H9 (cell line): ENCODE measurements around the gene DCDC1. TPM values are rescaled to one million over a fixed set of nuclear protein-coding genes. Genes with fewer than 3 reads are reported as not detected.

Experiments used
- DNase-seq: peaks from one replicate; pipeline ENCODE4 v3.0.0-alpha.2; 2017
- H2AFZ ChIP-seq: one replicate; pipeline ENCODE4 v1.6.1; 2013; ENCODE audit warnings: mild to moderate bottlenecking, low read length, control low read depth, moderate library complexity
- H2AK5ac ChIP-seq: 2 replicates; pipeline ENCODE4 v1.6.1; 2013; ENCODE audit warnings: low read length, control low read depth, mixed read lengths; ENCODE audit not compliant: insufficient read length
- H2BK120ac ChIP-seq: one replicate; pipeline ENCODE4 v1.6.1; 2013; ENCODE audit warnings: low read depth, mild to moderate bottlenecking, low read length, control low read depth, inconsistent platforms; ENCODE audit not compliant: poor library complexity, severe bottlenecking
- H2BK12ac ChIP-seq: 2 replicates; pipeline ENCODE4 v1.6.1; 2013; ENCODE audit warnings: low read length, control low read depth, mixed read lengths, low read depth; ENCODE audit not compliant: insufficient read length
- H2BK15ac ChIP-seq: 2 replicates; pipeline ENCODE4 v1.6.1; 2013; ENCODE audit warnings: low read depth, low read length, control low read depth
- H2BK20ac ChIP-seq: one replicate; pipeline ENCODE4 v1.6.1; 2013; ENCODE audit warnings: low read depth, mild to moderate bottlenecking, low read length, control low read depth, inconsistent platforms; ENCODE audit not compliant: poor library complexity, severe bottlenecking
- H2BK5ac ChIP-seq: 2 replicates; pipeline ENCODE4 v1.6.1; 2013; ENCODE audit warnings: low read length, control low read depth, mixed read lengths; ENCODE audit not compliant: insufficient read length
- H3K14ac ChIP-seq: 2 replicates; pipeline ENCODE4 v1.6.1; 2013; ENCODE audit warnings: low read length, control low read depth; ENCODE audit not compliant: insufficient read depth
- H3K18ac ChIP-seq: 2 replicates; pipeline ENCODE4 v1.6.1; 2013; ENCODE audit warnings: low read depth, mild to moderate bottlenecking, mixed read lengths, low read length, control low read depth; ENCODE audit not compliant: insufficient read length
- H3K23ac ChIP-seq: 2 replicates; pipeline ENCODE4 v1.6.1; 2013; ENCODE audit warnings: low read length, control low read depth, mixed read lengths, low read depth; ENCODE audit not compliant: insufficient read length
- H3K23me2 ChIP-seq: 2 replicates; pipeline ENCODE4 v1.6.1; 2013; ENCODE audit warnings: low read depth, mild to moderate bottlenecking, mixed read lengths, low read length, control low read depth; ENCODE audit not compliant: insufficient read length, poor library complexity, severe bottlenecking
- H3K27ac ChIP-seq: 2 replicates; pipeline ENCODE4 v1.5.1; 2013; ENCODE audit warnings: low read length, control low read depth, mixed read lengths, low read depth; ENCODE audit not compliant: insufficient read length
- H3K27me3 ChIP-seq: 2 replicates; pipeline ENCODE4 v1.6.1; 2013; ENCODE audit warnings: low read length, control low read depth, inconsistent platforms; ENCODE audit not compliant: insufficient read depth
- H3K4ac ChIP-seq: 2 replicates; pipeline ENCODE4 v1.6.1; 2013; ENCODE audit warnings: low read depth, mild to moderate bottlenecking, control low read depth, inconsistent platforms, low read length, moderate library complexity
- H3K4me1 ChIP-seq: 2 replicates; pipeline ENCODE4 v1.6.1; 2013; ENCODE audit warnings: low read length, control low read depth, inconsistent platforms; ENCODE audit not compliant: insufficient read depth
- H3K4me2 ChIP-seq: 2 replicates; pipeline ENCODE4 v1.6.1; 2013; ENCODE audit warnings: low read length, control low read depth, mixed read lengths; ENCODE audit not compliant: insufficient read length, insufficient read depth
- H3K56ac ChIP-seq: 2 replicates; pipeline ENCODE4 v1.6.1; 2013; ENCODE audit warnings: low read depth, mild to moderate bottlenecking, mixed read lengths, low read length, control low read depth; ENCODE audit not compliant: insufficient read length
- H3K79me1 ChIP-seq: 2 replicates; pipeline ENCODE4 v1.6.1; 2013; ENCODE audit warnings: low read depth, mild to moderate bottlenecking, moderate library complexity, low read length, control low read depth, inconsistent platforms; ENCODE audit not compliant: insufficient read depth, poor library complexity, severe bottlenecking
- H3K79me2 ChIP-seq: 2 replicates; pipeline ENCODE4 v1.6.1; 2013; ENCODE audit warnings: low read length, control low read depth, inconsistent platforms; ENCODE audit not compliant: insufficient read depth
- H3K9ac ChIP-seq: 2 replicates; pipeline ENCODE4 v1.6.1; 2013; ENCODE audit warnings: low read length, control low read depth, mixed read lengths; ENCODE audit not compliant: insufficient read length; ENCODE audit errors: extremely low read depth
- H3K9me3 ChIP-seq: one replicate; pipeline ENCODE4 v1.6.1; 2013; ENCODE audit warnings: low read depth, low read length, inconsistent platforms; ENCODE audit not compliant: control insufficient read depth
- H3T11ph ChIP-seq: one replicate; pipeline ENCODE4 v1.6.1; 2013; ENCODE audit warnings: mild to moderate bottlenecking, low read length, control low read depth, inconsistent platforms
- H4K20me1 ChIP-seq: one replicate; pipeline ENCODE4 v1.6.1; 2013; ENCODE audit not compliant: control insufficient read depth, insufficient read length, insufficient read depth
- H4K5ac ChIP-seq: 2 replicates; pipeline ENCODE4 v1.6.1; 2013; ENCODE audit warnings: low read depth, mild to moderate bottlenecking, mixed read lengths, low read length, control low read depth; ENCODE audit not compliant: insufficient read length
- H4K8ac ChIP-seq: replicated peaks from 2 replicates; pipeline ENCODE4 v1.6.1; 2013; ENCODE audit warnings: low read length, control low read depth, mixed read lengths, low read depth; ENCODE audit not compliant: insufficient read length
- H4K91ac ChIP-seq: 2 replicates; pipeline ENCODE4 v1.6.1; 2013; ENCODE audit warnings: low read depth, mild to moderate bottlenecking, moderate library complexity, mixed read lengths, low read length, control low read depth; ENCODE audit not compliant: insufficient read length
- H3K27ac Mint-ChIP-seq, 3 experiments: 2 replicates in 2 of 3; 3 replicates in 1 of 3; pipeline ENCODE4 v1.8.0; 2020 to 2021; ENCODE audit warnings: mixed read lengths in 3 of 3, mild to moderate bottlenecking in 1 of 3, moderate library complexity in 1 of 3
- H3K27me3 Mint-ChIP-seq: 2 replicates; pipeline ENCODE4 v1.8.0; 2021; ENCODE audit warnings: low read depth, mild to moderate bottlenecking, moderate library complexity, mixed read lengths
- H3K36me3 Mint-ChIP-seq, 3 experiments: 2 replicates in 2 of 3; 3 replicates in 1 of 3; pipeline ENCODE4 v1.8.0; 2020 to 2021; ENCODE audit warnings: low read depth in 3 of 3, mixed read lengths in 3 of 3; ENCODE audit not compliant: insufficient read depth in 1 of 3
- H3K4me1 Mint-ChIP-seq, 2 experiments: 2 replicates each; pipeline ENCODE4 v1.8.0; 2020; ENCODE audit warnings: mixed read lengths in 2 of 2
- H3K4me3 Mint-ChIP-seq, 2 experiments: 2 replicates in 1 of 2; 3 replicates in 1 of 2; pipeline ENCODE4 v1.8.0; 2020 to 2021; ENCODE audit warnings: mild to moderate bottlenecking in 2 of 2, mixed read lengths in 2 of 2, moderate library complexity in 1 of 2
- H3K9me3 Mint-ChIP-seq, 2 experiments: 2 replicates in 1 of 2; 3 replicates in 1 of 2; pipeline ENCODE4 v1.8.0; 2020; ENCODE audit warnings: mild to moderate bottlenecking in 2 of 2, mixed read lengths in 2 of 2, moderate library complexity in 1 of 2
- WGBS: extraction: QIAGEN DNeasy Blood & Tissue Kit; methylation state at CpG from one replicate; pipeline ENCODE4 v1.1.7; 2013; ENCODE audit warnings: missing lambda C conversion rate, low lambda C conversion rate, mixed read lengths; ENCODE audit not compliant: insufficient read length; ENCODE audit errors: extremely low coverage; 5-methylcytosine and 5-hydroxymethylcytosine counted together
- total RNA-seq: library from RNA; stranded (reverse); gene quantifications from 2 replicates; pipeline ENCODE4 v1.2.1, GENCODE V29; 2021
- TF ChIP-seq, protein P1 (sequence below): fragments of 200-600 bp; sonication (generic); conservative IDR thresholded peaks from 3 replicates; pipeline ENCODE4 v1.8.0; 2021; ENCODE audit warnings: antibody characterized with exemption, mild to moderate bottlenecking

The DCDC1 gene
- total RNA-seq, 1 experiment from 2014 or later = 0.09 TPM

DNA sequence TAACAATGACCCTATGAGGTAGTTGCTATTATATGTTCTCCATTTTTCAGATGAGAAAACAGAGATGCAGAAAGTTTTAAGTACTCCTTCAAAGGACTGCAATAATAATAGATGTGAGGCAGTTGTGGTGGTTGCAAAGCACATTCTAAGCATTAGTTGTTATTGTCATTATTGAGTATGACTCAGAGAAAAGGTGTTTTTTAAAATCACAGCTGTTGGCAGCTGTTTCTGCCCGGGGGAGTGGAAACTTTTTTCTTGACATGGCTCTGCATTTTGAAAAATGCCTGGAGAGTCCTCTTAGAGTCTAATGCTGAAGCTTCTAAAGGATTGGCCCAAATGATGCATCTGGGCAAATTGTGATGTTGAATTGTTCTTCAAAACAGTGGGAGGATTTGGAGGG, 538.9 kb downstream of the DCDC1 start:
- Histone ChIP-seq H3K9me3 (no peaks in the 10 kb centered on the region), H2AFZ (no peak overlapping the region), H3T11ph (no peak overlapping the region), H3K27me3 (no peaks in the 10 kb centered on the region; the same call in 1 of the 2 replicates), H2BK5ac (no peak overlapping the region), H3K4ac (no peak overlapping the region), H3K56ac (no peak overlapping the region), H4K91ac (no peak overlapping the region), H2BK120ac (no peak overlapping the region), H4K20me1 (no peaks in the 10 kb centered on the region), H2BK15ac (no peak overlapping the region), H2BK12ac (no peak overlapping the region), H3K14ac (no peak overlapping the region), H3K4me2 (no peak overlapping the region), H4K8ac (no peak overlapping the region), H3K18ac (no peak overlapping the region), H3K27ac (no peak overlapping the region), H2BK20ac (no peak overlapping the region), H3K23ac (no peak overlapping the region), H3K79me2 (no peaks in the 10 kb centered on the region), H3K79me1 (no peaks in the 10 kb centered on the region), H3K9ac (no peak overlapping the region), H3K23me2 (no peaks in the 10 kb centered on the region), H4K5ac (no peak overlapping the region), H3K4me1 (no peaks in the 10 kb centered on the region; the same call in 1 of the 2 replicates), H2AK5ac (no peak overlapping the region)
- Mint-ChIP-seq H3K36me3 (peaks cover 6 to 13% (median 8%) of the 10 kb centered on the region in 3 experiments), H3K27me3 (peaks cover 4% of the 10 kb centered on the region), H3K4me1 (peaks cover 8% of the 10 kb centered on the region in 2 experiments), H3K9me3 (peaks cover 10 to 11% of the 10 kb centered on the region in 2 experiments), H3K4me3 (no peak overlapping the region), H3K27ac (no peak overlapping the region)
- TF ChIP-seq, protein P1, sequence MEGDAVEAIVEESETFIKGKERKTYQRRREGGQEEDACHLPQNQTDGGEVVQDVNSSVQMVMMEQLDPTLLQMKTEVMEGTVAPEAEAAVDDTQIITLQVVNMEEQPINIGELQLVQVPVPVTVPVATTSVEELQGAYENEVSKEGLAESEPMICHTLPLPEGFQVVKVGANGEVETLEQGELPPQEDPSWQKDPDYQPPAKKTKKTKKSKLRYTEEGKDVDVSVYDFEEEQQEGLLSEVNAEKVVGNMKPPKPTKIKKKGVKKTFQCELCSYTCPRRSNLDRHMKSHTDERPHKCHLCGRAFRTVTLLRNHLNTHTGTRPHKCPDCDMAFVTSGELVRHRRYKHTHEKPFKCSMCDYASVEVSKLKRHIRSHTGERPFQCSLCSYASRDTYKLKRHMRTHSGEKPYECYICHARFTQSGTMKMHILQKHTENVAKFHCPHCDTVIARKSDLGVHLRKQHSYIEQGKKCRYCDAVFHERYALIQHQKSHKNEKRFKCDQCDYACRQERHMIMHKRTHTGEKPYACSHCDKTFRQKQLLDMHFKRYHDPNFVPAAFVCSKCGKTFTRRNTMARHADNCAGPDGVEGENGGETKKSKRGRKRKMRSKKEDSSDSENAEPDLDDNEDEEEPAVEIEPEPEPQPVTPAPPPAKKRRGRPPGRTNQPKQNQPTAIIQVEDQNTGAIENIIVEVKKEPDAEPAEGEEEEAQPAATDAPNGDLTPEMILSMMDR = no peak
- DNase-seq = no peak
- no CpG with 5 or more reads among the region's 1 CpG for WGBS
